ENCODE results near the gene PPP2R2C.

PPP2R2C gene

GRCh38 chr4:6272863-6273660 is 199.4 kb downstream of the PPP2R2C start:
- DNase-seq (ENCODE audit: low read depth, low spot score): no peak

GRCh38 chr4:6271701-6272465 is 200.5 kb downstream of the PPP2R2C start:
- no peak for DNase-seq (ENCODE audit: low read depth, low spot score)

GRCh38 chr4:6271206-6271605 is 201.2 kb downstream of the PPP2R2C start:
- no peak for DNase-seq (ENCODE audit: low read depth, low spot score)

GRCh38 chr4:6270636-6271121 is 201.7 kb downstream of the PPP2R2C start:
- no peak for DNase-seq (ENCODE audit: low read depth, low spot score)
